Body of pancreas (tissue), 4 donors: Measurements from ENCODE around the gene CAMKMT. TPM values are rescaled to one million over a fixed set of nuclear protein-coding genes. Genes with fewer than 3 reads are reported as not detected.

Experiments
- ATAC-seq: fragments of 150-250 bp; one replicate; pipeline ENCODE4 v1.9.1; 2016
- DNase-seq, 4 donors: peaks; one replicate each; pipeline ENCODE4 v3.0.0-alpha.2; 2019
- H3K27ac ChIP-seq, 4 donors: fragments of 200-600 bp; sonication (generic); 1 replicate in 3 of 4; 2 replicates in 1 of 4; pipeline versions ENCODE4 v1.5.1 to v1.6.1; 2016 to 2019; ENCODE audit warnings: mild to moderate bottlenecking in 1 of 4, mixed read lengths in 1 of 4, moderate library complexity in 1 of 4
- H3K27me3 ChIP-seq, 2 donors: fragments of 200-600 bp; sonication (generic); one replicate each; pipeline ENCODE4 v1.6.0; 2016; ENCODE audit warnings: mild to moderate bottlenecking in 1 of 2
- H3K36me3 ChIP-seq, 2 donors: fragments of 200-600 bp; sonication (generic); replicated peaks in 1 of 2; 2 replicates each; pipeline ENCODE4 v1.5.1; 2016; ENCODE audit warnings: low read depth in 2 of 2; ENCODE audit not compliant: insufficient read depth in 1 of 2
- H3K4me1 ChIP-seq: fragments of 200-600 bp; sonication (generic); one replicate; pipeline ENCODE4 v1.6.0; 2016
- H3K4me3 ChIP-seq, 2 donors: fragments of 200-600 bp; sonication (generic); 1 replicate in 1 of 2; 2 replicates in 1 of 2; pipeline ENCODE4 v1.5.1; 2016 to 2019
- H3K9me3 ChIP-seq, 3 donors: fragments of 200-600 bp; sonication (generic); 1 replicate in 2 of 3; 2 replicates in 1 of 3; pipeline ENCODE4 v1.5.1; 2016
- POLR2A ChIP-seq, 3 donors: fragments of 450-650 bp; IDR thresholded peaks; one replicate each; pipeline ENCODE4 v1.6.1; 2016; ENCODE audit warnings: antibody characterized with exemption in 3 of 3, mild to moderate bottlenecking in 2 of 3
- WGBS, 2 donors: methylation state at CpG; one replicate each; pipeline ENCODE4 v1.1.5; 2017; 5-methylcytosine and 5-hydroxymethylcytosine counted together
- intact Hi-C: fragments of 100-400 bp; cut with DNase I; formaldehyde crosslinking; loops from one replicate; pipeline ENCODE4 v1.15.1; 2023
- total RNA-seq, 2 donors: library from RNA; depleted of rRNA; stranded (reverse); fragments of >200 nt; gene quantifications; one replicate each; pipeline ENCODE4 v1.1.0, GENCODE V29; 2016
- TF ChIP-seq, protein P1 (sequence below), 7 experiments: fragments of 450-650 bp in 4 of 7; fragments of 200-600 bp in 3 of 7; sonication (generic) in 3 of 7; IDR thresholded peaks; one replicate each; pipeline ENCODE4 v1.5.1; 2016 to 2019; ENCODE audit warnings: antibody characterized with exemption in 7 of 7

Gene CAMKMT
- total RNA-seq, 2 donors from 2014 or later, result 18.4 to 23.4 TPM

DNA sequence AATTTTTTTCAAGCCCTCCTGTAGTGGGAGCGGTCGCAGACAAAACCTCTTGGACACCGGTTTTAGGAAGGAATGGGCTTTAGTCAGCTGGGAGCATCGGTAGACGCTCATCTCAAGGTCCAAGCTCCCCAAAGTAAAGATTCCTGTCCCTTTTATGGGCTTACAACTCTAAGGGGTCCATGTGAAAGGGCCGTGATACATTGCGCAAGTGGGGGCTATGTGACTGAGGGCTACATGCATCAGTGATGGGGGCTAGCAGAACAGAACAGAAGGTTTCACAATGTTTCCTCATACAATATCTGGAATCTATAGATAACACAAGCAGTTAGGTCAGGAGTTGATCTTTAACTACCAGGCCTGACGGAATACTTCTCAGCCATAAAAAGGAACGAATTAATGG lies 62.5 kb downstream of the CAMKMT start:
- H3K4me1 ChIP-seq, result no peaks in the 10 kb centered on the region
- H3K27ac ChIP-seq, result no peak overlapping the region
- no peak overlapping the region for H3K4me3 ChIP-seq
- no peaks in the 10 kb centered on the region for H3K9me3 ChIP-seq
- H3K27me3 ChIP-seq, result no peaks in the 10 kb centered on the region
- TF ChIP-seq, protein P1, sequence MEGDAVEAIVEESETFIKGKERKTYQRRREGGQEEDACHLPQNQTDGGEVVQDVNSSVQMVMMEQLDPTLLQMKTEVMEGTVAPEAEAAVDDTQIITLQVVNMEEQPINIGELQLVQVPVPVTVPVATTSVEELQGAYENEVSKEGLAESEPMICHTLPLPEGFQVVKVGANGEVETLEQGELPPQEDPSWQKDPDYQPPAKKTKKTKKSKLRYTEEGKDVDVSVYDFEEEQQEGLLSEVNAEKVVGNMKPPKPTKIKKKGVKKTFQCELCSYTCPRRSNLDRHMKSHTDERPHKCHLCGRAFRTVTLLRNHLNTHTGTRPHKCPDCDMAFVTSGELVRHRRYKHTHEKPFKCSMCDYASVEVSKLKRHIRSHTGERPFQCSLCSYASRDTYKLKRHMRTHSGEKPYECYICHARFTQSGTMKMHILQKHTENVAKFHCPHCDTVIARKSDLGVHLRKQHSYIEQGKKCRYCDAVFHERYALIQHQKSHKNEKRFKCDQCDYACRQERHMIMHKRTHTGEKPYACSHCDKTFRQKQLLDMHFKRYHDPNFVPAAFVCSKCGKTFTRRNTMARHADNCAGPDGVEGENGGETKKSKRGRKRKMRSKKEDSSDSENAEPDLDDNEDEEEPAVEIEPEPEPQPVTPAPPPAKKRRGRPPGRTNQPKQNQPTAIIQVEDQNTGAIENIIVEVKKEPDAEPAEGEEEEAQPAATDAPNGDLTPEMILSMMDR (IDR thresholded peaks at IDR 0.05), result no peak
- no peak for TF ChIP-seq POLR2A (IDR thresholded peaks at IDR 0.05)
- no peaks in the 10 kb centered on the region for H3K36me3 ChIP-seq
- DNase-seq (no peak), ATAC-seq (no peak)
- 90 to 92% methylated on average over 9 of the region's 9 CpGs for WGBS, 2 donors
- intact Hi-C loops, result no loop called here

DNA sequence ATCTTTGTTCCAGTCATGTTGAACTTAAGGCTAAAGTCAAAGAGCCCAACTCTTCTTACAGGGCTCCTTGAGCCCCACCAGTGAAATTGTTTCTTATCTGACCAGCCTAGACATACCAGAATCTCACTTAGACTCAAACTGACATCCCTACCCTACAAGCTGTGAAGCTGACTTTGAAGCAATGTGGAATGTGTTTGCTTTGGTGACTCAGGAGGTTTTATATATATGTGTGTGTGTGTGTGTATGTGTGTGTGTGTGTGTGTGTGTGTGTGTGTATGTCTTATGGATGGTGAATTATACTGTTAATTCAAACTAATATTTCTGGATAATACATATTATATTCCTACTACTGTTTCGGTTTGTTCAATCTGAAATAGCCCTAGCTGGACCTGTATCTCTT lies 67.3 kb downstream of the CAMKMT start:
- Histone ChIP-seq H3K9me3 (no peaks in the 10 kb centered on the region), H3K4me3 (no peak overlapping the region), H3K27me3 (no peaks in the 10 kb centered on the region), H3K36me3 (no peaks in the 10 kb centered on the region), H3K27ac (no peak overlapping the region), H3K4me1 (no peaks in the 10 kb centered on the region)
- DNase-seq (no peak), ATAC-seq (no peak)
- intact Hi-C loops, result no loop called here
- TF ChIP-seq POLR2A (IDR thresholded peaks at IDR 0.05), result no peak
- TF ChIP-seq, protein P1 (IDR thresholded peaks at IDR 0.05), result no peak
- WGBS, 2 donors, result 93 to 100% methylated on average over 1 of the region's 1 CpG

DNA sequence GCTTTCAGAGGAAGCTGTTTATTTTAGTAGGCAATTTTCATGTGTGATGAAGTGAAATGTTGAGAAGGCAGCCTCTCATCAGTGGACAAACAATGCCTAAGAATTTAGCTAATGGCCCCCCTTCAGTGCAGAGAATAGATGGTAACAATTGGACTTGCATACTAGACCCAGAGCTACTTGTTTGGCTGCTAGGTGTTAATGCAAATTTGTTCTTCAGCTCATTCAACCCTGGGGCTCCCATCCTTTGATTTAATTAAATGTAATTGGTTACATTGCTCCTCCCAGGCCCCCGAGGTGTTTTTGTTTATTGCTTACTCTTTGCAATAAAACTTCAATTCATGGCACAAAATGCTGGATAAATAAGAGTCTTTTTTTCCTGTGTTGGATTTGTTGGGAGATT lies 68.6 kb downstream of the CAMKMT start:
- Histone ChIP-seq H3K4me1 (no peaks in the 10 kb centered on the region), H3K9me3 (no peaks in the 10 kb centered on the region), H3K27ac (no peak overlapping the region), H3K4me3 (no peak overlapping the region), H3K27me3 (no peaks in the 10 kb centered on the region), H3K36me3 (no peaks in the 10 kb centered on the region)
- intact Hi-C loops, result no loop called here
- no peak for ATAC-seq
- no peak for DNase-seq
- TF ChIP-seq POLR2A (IDR thresholded peaks at IDR 0.05), result no peak
- TF ChIP-seq, protein P1 (IDR thresholded peaks at IDR 0.05), result no peak
- 89 to 92% methylated on average over 1 of the region's 1 CpG for WGBS, 2 donors

DNA sequence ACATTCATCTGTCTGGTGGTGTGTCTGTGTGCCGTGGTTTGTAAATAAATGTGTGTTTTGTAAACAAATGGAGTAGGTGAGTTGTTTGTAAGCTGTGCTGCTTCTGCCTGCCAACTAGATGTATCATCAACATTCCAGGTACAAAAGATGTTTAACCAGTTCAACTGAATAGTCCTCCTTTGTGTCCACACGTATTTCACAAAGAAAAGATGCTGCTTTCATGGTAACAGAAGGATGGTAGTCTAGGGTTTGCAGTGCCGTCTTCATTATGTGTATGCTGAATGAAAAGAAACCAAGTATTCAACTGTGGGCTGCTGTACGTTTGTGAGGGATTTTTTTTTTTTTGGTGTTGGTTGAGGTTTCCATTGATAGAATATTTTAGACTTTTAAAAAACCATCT lies 72.1 kb downstream of the CAMKMT start:
- H3K4me3 ChIP-seq, result no peak overlapping the region
- 75 to 82% methylated on average over 4 of the region's 4 CpGs for WGBS, 2 donors
- TF ChIP-seq POLR2A (IDR thresholded peaks at IDR 0.05), result no peak
- TF ChIP-seq, protein P1 (IDR thresholded peaks at IDR 0.05), result no peak
- H3K36me3 ChIP-seq, result no peaks in the 10 kb centered on the region
- no peaks in the 10 kb centered on the region for H3K4me1 ChIP-seq
- intact Hi-C loops, result no loop called here
- H3K27me3 ChIP-seq, result no peaks in the 10 kb centered on the region
- no peak for DNase-seq
- no peak for ATAC-seq
- H3K9me3 ChIP-seq, result no peaks in the 10 kb centered on the region
- H3K27ac ChIP-seq, result no peak overlapping the region

DNA sequence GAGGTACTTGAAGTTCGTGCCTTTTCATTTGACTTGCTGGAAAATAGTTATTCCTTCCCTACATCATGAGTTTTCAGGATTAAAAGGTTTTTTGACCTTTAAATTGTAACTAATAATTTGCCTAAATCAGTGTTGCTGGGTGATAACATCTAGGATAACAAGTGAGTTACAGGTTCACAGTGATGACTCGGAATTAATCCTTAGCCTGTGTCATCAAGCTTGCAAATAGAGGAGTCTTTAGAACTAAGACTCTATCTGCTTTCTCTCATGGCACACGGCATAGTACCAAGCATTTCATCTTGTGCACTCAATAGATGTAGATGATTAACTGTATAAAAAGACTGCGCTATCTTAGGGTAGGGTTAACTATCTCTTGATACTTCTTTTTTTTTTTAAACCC lies 79.5 kb downstream of the CAMKMT start:
- no peak overlapping the region for H3K27ac ChIP-seq
- H3K4me3 ChIP-seq, result no peak overlapping the region
- intact Hi-C loops, result no loop called here
- H3K36me3 ChIP-seq, result no peaks in the 10 kb centered on the region
- no peaks in the 10 kb centered on the region for H3K4me1 ChIP-seq
- DNase-seq (no peak), ATAC-seq (no peak)
- TF ChIP-seq POLR2A (IDR thresholded peaks at IDR 0.05), result no peak
- TF ChIP-seq, protein P1 (IDR thresholded peaks at IDR 0.05), result no peak
- no peaks in the 10 kb centered on the region for H3K27me3 ChIP-seq
- no peaks in the 10 kb centered on the region for H3K9me3 ChIP-seq
- 83 to 85% methylated on average over 4 of the region's 4 CpGs for WGBS, 2 donors
